GM10266 (cell line): ENCODE data around the gene MPDU1.
A peak's percentile ranks its signal among the peaks of the same experiment; 100 is the strongest.

Experiments
- DNase-seq: peaks from one replicate; pipeline ENCODE4 v3.0.0; 2012; ENCODE audit errors: extremely low spot score
- TF ChIP-seq, protein P1 (sequence below): IDR thresholded peaks from 2 replicates; pipeline ENCODE4 v1.5.1; 2012; ENCODE audit warnings: mild to moderate bottlenecking, low read depth; ENCODE audit not compliant: control insufficient read depth, insufficient read depth; ENCODE audit errors: missing control alignments

The MPDU1 gene

GRCh38 chr17:7583253-7584109 is at the start of gene MPDU1:
Gene MPDU1 (plus strand): TSS chr17:7583852. CDS start chr17:7583863, 11 bp downstream.
- TF ChIP-seq, protein P1, sequence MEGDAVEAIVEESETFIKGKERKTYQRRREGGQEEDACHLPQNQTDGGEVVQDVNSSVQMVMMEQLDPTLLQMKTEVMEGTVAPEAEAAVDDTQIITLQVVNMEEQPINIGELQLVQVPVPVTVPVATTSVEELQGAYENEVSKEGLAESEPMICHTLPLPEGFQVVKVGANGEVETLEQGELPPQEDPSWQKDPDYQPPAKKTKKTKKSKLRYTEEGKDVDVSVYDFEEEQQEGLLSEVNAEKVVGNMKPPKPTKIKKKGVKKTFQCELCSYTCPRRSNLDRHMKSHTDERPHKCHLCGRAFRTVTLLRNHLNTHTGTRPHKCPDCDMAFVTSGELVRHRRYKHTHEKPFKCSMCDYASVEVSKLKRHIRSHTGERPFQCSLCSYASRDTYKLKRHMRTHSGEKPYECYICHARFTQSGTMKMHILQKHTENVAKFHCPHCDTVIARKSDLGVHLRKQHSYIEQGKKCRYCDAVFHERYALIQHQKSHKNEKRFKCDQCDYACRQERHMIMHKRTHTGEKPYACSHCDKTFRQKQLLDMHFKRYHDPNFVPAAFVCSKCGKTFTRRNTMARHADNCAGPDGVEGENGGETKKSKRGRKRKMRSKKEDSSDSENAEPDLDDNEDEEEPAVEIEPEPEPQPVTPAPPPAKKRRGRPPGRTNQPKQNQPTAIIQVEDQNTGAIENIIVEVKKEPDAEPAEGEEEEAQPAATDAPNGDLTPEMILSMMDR, result no peak
- peak; percentile 94 for DNase-seq

- DNase-seq, result no peak
- TF ChIP-seq, protein P1, result no peak
Measured at GRCh38 chr17:7538050-7538449, 45.6 kb upstream of the MPDU1 start.

- DNase-seq, result no peak
- TF ChIP-seq, protein P1, result no peak
Measured at GRCh38 chr17:7538891-7539545, 44.6 kb upstream of the MPDU1 start.

DNA sequence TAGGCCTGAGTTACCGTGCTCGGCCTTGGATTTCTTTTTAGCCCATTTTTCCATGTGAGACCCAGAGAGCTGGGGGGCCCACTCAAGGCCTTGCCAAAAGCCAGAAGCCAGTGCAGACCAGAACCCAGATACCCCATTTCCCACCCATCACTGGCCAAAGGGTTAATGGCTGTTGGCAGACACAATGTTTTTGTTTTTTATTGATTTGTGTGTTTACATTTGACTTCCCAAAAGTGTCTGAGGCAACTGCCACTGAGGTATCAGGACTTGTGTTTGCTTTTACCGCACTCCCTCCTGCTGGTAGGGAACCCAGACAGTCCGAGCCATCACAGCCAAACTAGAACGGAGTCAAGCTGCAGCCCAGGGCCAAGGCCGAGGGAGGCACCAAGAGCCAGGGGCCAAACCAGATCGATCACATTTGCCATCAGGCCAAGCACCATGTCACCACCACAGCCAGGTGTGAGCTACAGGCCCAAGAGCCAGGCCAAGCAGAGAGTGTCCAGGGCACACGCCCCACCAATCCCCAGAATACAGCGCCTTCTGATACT is 42.5 kb upstream of the MPDU1 start:
- no peak for DNase-seq
- TF ChIP-seq, protein P1, result no peak

GRCh38 chr17:7544911-7545310 is 38.7 kb upstream of the MPDU1 start:
- TF ChIP-seq, protein P1, result no peak
- no peak for DNase-seq

- peak; percentile 79 for DNase-seq
- TF ChIP-seq, protein P1, result no peak
Measured at GRCh38 chr17:7548585-7549400, 34.9 kb upstream of the MPDU1 start, which contains the start of gene TNFSF12. Gene TNFSF12 (plus strand): TSS chr17:7549058. CDS start chr17:7549154, 96 bp downstream.
